ENCODE results near the gene TMC2. TPM values are rescaled to one million over a fixed set of nuclear protein-coding genes. Genes with fewer than 3 reads are reported as not detected.

TMC2 gene
- total and polyA plus RNA-seq, 2 of the 8 experiments (the other 6 are each of a cell fraction or from before 2014, with no cell fraction given), result not detected

MicroRNA genes within 50 kb of the gene (microRNA counts, 767-probe panel; counts per million panel counts)
- microRNA hsa-miR-1292, result 879 counts per million, percentile 95 among the panel's probes with 10 or more counts

Small RNA genes within 50 kb of the gene (microRNA-seq; reads per million reads assigned to microRNA genes)
- gene MIR1292 (ENCODE audit: borderline microRNAs expressed in 2 of 2, borderline number of aligned reads in 2 of 2, borderline replicate concordance in 1 of 2), result 3.9 to 5.1 reads per million in 2 experiments

Small RNA genes within 50 kb of the gene (small RNA-seq; reads per million reads assigned to genes)
- gene SNORA51 (ENCODE audit: insufficient read depth), result not detected
- gene SNORD110 (ENCODE audit: insufficient read depth), result not detected
- not detected for gene SNORD56 (ENCODE audit: insufficient read depth)
- gene SNORD57 (ENCODE audit: insufficient read depth), result not detected
- not detected for gene SNORD86 (ENCODE audit: insufficient read depth)

Other genes with a start within 250 kb of the TMC2 start
- not detected in 2 replicates for gene TGM3, start 240.6 kb upstream of the TMC2 start, total RNA-seq (2021; fragmentation: NEBNext Ultra II Directional; extraction: Animal tissue kit (Norgen Biotek cat#: 25700))
- 0.08 and 0.12 TPM in 2 replicates for gene TGM3, start 240.6 kb upstream of the TMC2 start, polyA plus RNA-seq (2011; rRNA removed)
- not detected in 2 replicates for gene TGM6, start 155.7 kb upstream of the TMC2 start, total RNA-seq (2021; fragmentation: NEBNext Ultra II Directional; extraction: Animal tissue kit (Norgen Biotek cat#: 25700))
- gene TGM6, start 155.7 kb upstream of the TMC2 start, polyA plus RNA-seq (2011; rRNA removed), result 0.03 and 0.16 TPM in 2 replicates
- 495 and 507 TPM in 2 replicates for gene SNRPB, start 65.8 kb upstream of the TMC2 start, total RNA-seq (2021; fragmentation: NEBNext Ultra II Directional; extraction: Animal tissue kit (Norgen Biotek cat#: 25700))
- gene SNRPB, start 65.8 kb upstream of the TMC2 start, polyA plus RNA-seq (2011; rRNA removed), result 589 and 706 TPM in 2 replicates
- gene ZNF343, start 27.7 kb upstream of the TMC2 start, total RNA-seq (2021; fragmentation: NEBNext Ultra II Directional; extraction: Animal tissue kit (Norgen Biotek cat#: 25700)), result 3.7 and 5.0 TPM in 2 replicates
- 1.1 and 1.8 TPM in 2 replicates for gene ZNF343, start 27.7 kb upstream of the TMC2 start, polyA plus RNA-seq (2011; rRNA removed)
- 668 and 677 TPM in 2 replicates for gene NOP56, start 116.1 kb downstream of the TMC2 start, total RNA-seq (2021; fragmentation: NEBNext Ultra II Directional; extraction: Animal tissue kit (Norgen Biotek cat#: 25700))
- 364 and 391 TPM in 2 replicates for gene NOP56, start 116.1 kb downstream of the TMC2 start, polyA plus RNA-seq (2011; rRNA removed)
- gene IDH3B, start 127.6 kb downstream of the TMC2 start, total RNA-seq (2021; fragmentation: NEBNext Ultra II Directional; extraction: Animal tissue kit (Norgen Biotek cat#: 25700)), result 103 and 110 TPM in 2 replicates
- gene IDH3B, start 127.6 kb downstream of the TMC2 start, polyA plus RNA-seq (2011; rRNA removed), result 162 and 167 TPM in 2 replicates
- gene EBF4, start 156.2 kb downstream of the TMC2 start, total RNA-seq (2021; fragmentation: NEBNext Ultra II Directional; extraction: Animal tissue kit (Norgen Biotek cat#: 25700)), result 1.2 and 1.6 TPM in 2 replicates
- gene EBF4, start 156.2 kb downstream of the TMC2 start, polyA plus RNA-seq (2011; rRNA removed), result 2.9 and 3.6 TPM in 2 replicates

All from H1 (cell line).